Measurements from ENCODE around the gene IFNA13.
A peak's percentile ranks its signal among the peaks of the same experiment; 100 is the strongest.

Gene IFNA13

GRCh38 chr9:21367957-21368356, at the start of gene IFNA13:
Gene IFNA13, minus strand, starts transcription at chr9:21368057. Its CDS starts 47 bp downstream, at chr9:21368010.
- ChIA-PET CTCF (no interaction called here), POLR2A (no interaction called here)
- TF ChIP-seq, protein P1, sequence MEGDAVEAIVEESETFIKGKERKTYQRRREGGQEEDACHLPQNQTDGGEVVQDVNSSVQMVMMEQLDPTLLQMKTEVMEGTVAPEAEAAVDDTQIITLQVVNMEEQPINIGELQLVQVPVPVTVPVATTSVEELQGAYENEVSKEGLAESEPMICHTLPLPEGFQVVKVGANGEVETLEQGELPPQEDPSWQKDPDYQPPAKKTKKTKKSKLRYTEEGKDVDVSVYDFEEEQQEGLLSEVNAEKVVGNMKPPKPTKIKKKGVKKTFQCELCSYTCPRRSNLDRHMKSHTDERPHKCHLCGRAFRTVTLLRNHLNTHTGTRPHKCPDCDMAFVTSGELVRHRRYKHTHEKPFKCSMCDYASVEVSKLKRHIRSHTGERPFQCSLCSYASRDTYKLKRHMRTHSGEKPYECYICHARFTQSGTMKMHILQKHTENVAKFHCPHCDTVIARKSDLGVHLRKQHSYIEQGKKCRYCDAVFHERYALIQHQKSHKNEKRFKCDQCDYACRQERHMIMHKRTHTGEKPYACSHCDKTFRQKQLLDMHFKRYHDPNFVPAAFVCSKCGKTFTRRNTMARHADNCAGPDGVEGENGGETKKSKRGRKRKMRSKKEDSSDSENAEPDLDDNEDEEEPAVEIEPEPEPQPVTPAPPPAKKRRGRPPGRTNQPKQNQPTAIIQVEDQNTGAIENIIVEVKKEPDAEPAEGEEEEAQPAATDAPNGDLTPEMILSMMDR (IDR thresholded peaks at IDR 0.05; ENCODE audit: insufficient read depth, low read length, missing control alignments): no peak

GRCh38 chr9:21415493-21416267, 47.8 kb upstream of the IFNA13 start:
- TF ChIP-seq, protein P1 (IDR thresholded peaks at IDR 0.05; ENCODE audit: insufficient read depth, low read length, missing control alignments): no peak
- H3K4me3 ChIP-seq (ENCODE audit: low read depth, low read length): no peak overlapping the region
- POLR2A ChIA-PET: no interaction called here
- CTCF ChIA-PET: interaction anchor here (1.1 to 1.7 kb wide), 5 partner anchors 10 to 20 kb away, joined by 3 to 6 read pairs (median 5); no protein-coding TSS in a partner anchor
- DNase-seq (ENCODE audit: low read depth, low spot score): no peak

More at GRCh38 chr9:21367957-21368356, at the start of gene IFNA13:
- no peak for DNase-seq (ENCODE audit: low read depth, low spot score)
- no peak within 1 kb of the TSS for H3K4me3 ChIP-seq (ENCODE audit: low read depth, low read length)

DNA sequence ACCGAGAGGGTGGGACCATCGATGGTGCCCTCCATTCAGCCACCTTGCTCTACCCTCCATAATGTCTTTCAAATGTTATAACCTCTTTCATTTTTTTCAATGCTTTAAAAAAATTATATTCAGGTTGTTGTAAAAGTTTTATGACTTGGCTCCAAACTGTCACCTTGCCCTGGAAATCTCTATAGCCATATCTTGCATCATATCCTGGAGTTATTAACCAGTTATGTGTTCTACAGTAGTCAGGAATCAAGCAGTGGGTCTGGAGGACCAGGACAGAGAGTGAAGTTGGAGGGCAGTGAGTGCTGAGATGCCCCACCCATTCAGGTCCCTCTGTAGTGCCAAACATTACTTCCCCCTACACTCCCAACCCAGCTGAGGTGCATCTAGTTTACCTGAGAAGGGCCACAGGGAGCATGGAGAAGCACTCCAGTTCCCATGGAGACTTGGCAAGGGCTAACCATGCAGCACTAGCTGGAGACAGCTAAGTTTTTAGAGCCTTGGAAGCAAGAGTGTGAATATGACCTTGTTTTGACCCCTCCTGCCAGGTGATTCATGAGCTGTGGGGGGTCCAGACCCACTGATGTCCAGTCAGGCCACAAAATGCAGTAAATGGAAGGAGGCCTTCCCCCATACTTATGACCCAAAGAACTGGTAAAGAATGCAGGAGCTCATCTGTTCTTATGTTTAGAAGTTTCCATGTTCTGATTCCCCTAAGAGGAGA, 46.5 kb upstream of the IFNA13 start:
- DNase-seq (ENCODE audit: low read depth, low spot score): no peak
- ChIA-PET POLR2A (no interaction called here), CTCF (interaction anchor here (1.1 to 1.7 kb wide), 4 partner anchors 9 to 20 kb away, joined by 3 to 5 read pairs (median 4); no protein-coding TSS in a partner anchor)
- TF ChIP-seq, protein P1 (IDR thresholded peaks at IDR 0.05; ENCODE audit: insufficient read depth, low read length, missing control alignments): no peak
- H3K4me3 ChIP-seq (ENCODE audit: low read depth, low read length): no peak overlapping the region

- CTCF ChIA-PET: interaction anchor here (1.2 kb wide), 1 partner anchor 22 kb away, joined by 3 read pairs; no protein-coding TSS in a partner anchor
- TF ChIP-seq, protein P1 (IDR thresholded peaks at IDR 0.05; ENCODE audit: insufficient read depth, low read length, missing control alignments): peak; percentile 3
- no peak overlapping the region for H3K4me3 ChIP-seq (ENCODE audit: low read depth, low read length)
- DNase-seq (ENCODE audit: low read depth, low spot score): no peak
- POLR2A ChIA-PET: no interaction called here
These were observed 45.8 kb upstream of the IFNA13 start for GRCh38 chr9:21413624-21414023.

GRCh38 chr9:21413151-21413550, 45.3 kb upstream of the IFNA13 start:
- ChIA-PET POLR2A (no interaction called here), CTCF (interaction anchor here (0.9 to 1.2 kb wide), 2 partner anchors 22 to 87 kb away, joined by 3 read pairs; no protein-coding TSS in a partner anchor)
- no peak for DNase-seq (ENCODE audit: low read depth, low spot score)
- TF ChIP-seq, protein P1 (IDR thresholded peaks at IDR 0.05; ENCODE audit: insufficient read depth, low read length, missing control alignments): no peak
- H3K4me3 ChIP-seq (ENCODE audit: low read depth, low read length): no peak overlapping the region

GRCh38 chr9:21412107-21412506, 44.2 kb upstream of the IFNA13 start:
- CTCF ChIA-PET: interaction anchor here (0.9 to 1.2 kb wide), 3 partner anchors 16 to 86 kb away, joined by 3 to 4 read pairs (median 3); no protein-coding TSS in a partner anchor
- POLR2A ChIA-PET: no interaction called here
- TF ChIP-seq, protein P1 (IDR thresholded peaks at IDR 0.05; ENCODE audit: insufficient read depth, low read length, missing control alignments): no peak
- no peak for DNase-seq (ENCODE audit: low read depth, low spot score)
- H3K4me3 ChIP-seq (ENCODE audit: low read depth, low read length): no peak overlapping the region
